CD8-positive, alpha-beta memory T cell (primary cell): Measurements from ENCODE around the gene KSR1. TPM values are rescaled to one million over a fixed set of nuclear protein-coding genes. Genes with fewer than 3 reads are reported as not detected.
A peak's percentile ranks its signal among the peaks of the same experiment; 100 is the strongest.

Experiments used
- CTCF ChIA-PET: fragments of 350-600 bp; sonication (Branson Sonifier 250); formaldehyde crosslinking; loops from one replicate; lab custom pipeline; 2021; ENCODE audit warnings: antibody characterized with exemption; lab: Charles Lee
- POLR2A ChIA-PET: fragments of 350-600 bp; sonication (Branson Sonifier 250); formaldehyde crosslinking; loops from one replicate; lab custom pipeline; 2021; ENCODE audit warnings: antibody characterized with exemption; lab: Charles Lee
- DNase-seq, 5 donors: peaks; one replicate each; pipeline versions ENCODE4 v3.0.0 to v3.0.0-alpha.2; 2020 to 2022; ENCODE audit warnings: mixed read lengths in 1 of 5
- H3K27ac ChIP-seq: one replicate; pipeline ENCODE4 v1.7.0; 2013; ENCODE audit warnings: low read depth, mild to moderate bottlenecking, low read length, moderate library complexity
- H3K27me3 ChIP-seq: 2 replicates; pipeline ENCODE4 v1.7.0; 2013; ENCODE audit warnings: low read length, mild to moderate bottlenecking; ENCODE audit not compliant: insufficient read depth, poor library complexity, severe bottlenecking
- H3K36me3 ChIP-seq: 2 replicates; pipeline ENCODE4 v1.7.0; 2013; ENCODE audit warnings: mild to moderate bottlenecking, low read length, moderate library complexity; ENCODE audit not compliant: insufficient read depth
- H3K4me1 ChIP-seq: 2 replicates; pipeline ENCODE4 v1.7.0; 2013; ENCODE audit warnings: mild to moderate bottlenecking, low read length, moderate library complexity; ENCODE audit not compliant: insufficient read depth
- H3K4me3 ChIP-seq: 2 replicates; pipeline ENCODE4 v1.7.0; 2013; ENCODE audit warnings: mild to moderate bottlenecking, low read length
- H3K9me3 ChIP-seq: 2 replicates; pipeline ENCODE4 v1.7.0; 2013; ENCODE audit warnings: mild to moderate bottlenecking, low read length
- H3K27ac Mint-ChIP-seq, 8 donors: one replicate each; pipeline ENCODE4 v1.8.0; 2020 to 2021; ENCODE audit warnings: mixed read lengths in 8 of 8, mild to moderate bottlenecking in 6 of 8, inconsistent platforms in 3 of 8, moderate library complexity in 3 of 8
- H3K27me3 Mint-ChIP-seq, 2 donors: one replicate each; pipeline ENCODE4 v1.8.0; 2020 to 2021; ENCODE audit warnings: mixed read lengths in 2 of 2, mild to moderate bottlenecking in 1 of 2, moderate library complexity in 1 of 2
- H3K36me3 Mint-ChIP-seq, 3 donors: one replicate each; pipeline ENCODE4 v1.8.0; 2020 to 2021; ENCODE audit warnings: mixed read lengths in 3 of 3, inconsistent platforms in 1 of 3, mild to moderate bottlenecking in 1 of 3
- H3K4me1 Mint-ChIP-seq, 3 donors: one replicate each; pipeline ENCODE4 v1.8.0; 2020 to 2021; ENCODE audit warnings: mixed read lengths in 3 of 3, inconsistent platforms in 1 of 3, mild to moderate bottlenecking in 1 of 3
- H3K4me3 Mint-ChIP-seq, 7 donors: one replicate each; pipeline ENCODE4 v1.8.0; 2020 to 2021; ENCODE audit warnings: mixed read lengths in 7 of 7, mild to moderate bottlenecking in 6 of 7, moderate library complexity in 4 of 7, inconsistent platforms in 2 of 7
- H3K9me3 Mint-ChIP-seq, 5 donors: one replicate each; pipeline ENCODE4 v1.8.0; 2020 to 2022; ENCODE audit warnings: mixed read lengths in 5 of 5, mild to moderate bottlenecking in 3 of 5, moderate library complexity in 2 of 5, inconsistent platforms in 1 of 5
- polyA plus RNA-seq: library from polyadenylated mRNA; unstranded; fragments of 300-500 nt; fragmentation: Illumina TruSeq; gene quantifications from one replicate; pipeline ENCODE4 v1.2.3, GENCODE V29; 2021
- total RNA-seq, 2 experiments: library from RNA; stranded (reverse); gene quantifications; one replicate each; pipeline ENCODE4 v1.2.3, GENCODE V29; 2021

Gene KSR1
- total and polyA plus RNA-seq, 3 experiments from 2014 or later = 2.9 to 26.9 (median 26.3) TPM

GRCh38 chr17:27564463-27564862 lies 108.2 kb downstream of the KSR1 start:
- Histone ChIP-seq H3K4me3 (no peak overlapping the region), H3K27ac (no peak overlapping the region), H3K9me3 (no peaks in the 10 kb centered on the region), H3K4me1 (peaks cover 7% of the 10 kb centered on the region), H3K27me3 (no peaks in the 10 kb centered on the region), H3K36me3 (no peaks in the 10 kb centered on the region)
- H3K9me3 Mint-ChIP-seq = no peaks in the 10 kb centered on the region
- no peaks in the 10 kb centered on the region for H3K27me3 Mint-ChIP-seq
- no peak overlapping the region for H3K4me3 Mint-ChIP-seq
- no peak for DNase-seq
- peaks cover 1 to 15% (median 2%) of the 10 kb centered on the region in 3 donors for H3K36me3 Mint-ChIP-seq
- H3K4me1 Mint-ChIP-seq = peaks cover 20 to 33% (median 25%) of the 10 kb centered on the region in 3 donors
- ChIA-PET POLR2A (no interaction called here), CTCF (interaction anchor here (2.5 kb wide), 1 partner anchor 36 kb away, joined by 8 read pairs; no protein-coding TSS in a partner anchor)
- peak overlapping the region in 5 of 8 donors; percentile 1 to 78 (median 38) for H3K27ac Mint-ChIP-seq

- ChIA-PET CTCF (interaction anchor here (0.7 kb wide), 1 partner anchor 10 kb away, joined by 3 read pairs; no protein-coding TSS in a partner anchor), POLR2A (no interaction called here)
- H3K36me3 Mint-ChIP-seq = peaks cover 0 to 7% (median 0%) of the 10 kb centered on the region in 3 donors
- no peaks in the 10 kb centered on the region for H3K36me3 ChIP-seq
- H3K9me3 Mint-ChIP-seq = no peaks in the 10 kb centered on the region
- no peak overlapping the region for H3K27ac ChIP-seq
- no peaks in the 10 kb centered on the region for H3K27me3 ChIP-seq
- no peaks in the 10 kb centered on the region for H3K27me3 Mint-ChIP-seq
- DNase-seq = no peak
- H3K4me3 ChIP-seq = no peak overlapping the region
- H3K4me1 Mint-ChIP-seq = peaks cover 25 to 43% (median 34%) of the 10 kb centered on the region in 3 donors
- H3K4me1 ChIP-seq = peaks cover 7% of the 10 kb centered on the region
- no peak overlapping the region for H3K4me3 Mint-ChIP-seq
- peak overlapping the region in 5 of 8 donors; percentile 17 to 74 (median 42) for H3K27ac Mint-ChIP-seq
- no peaks in the 10 kb centered on the region for H3K9me3 ChIP-seq
These were observed 109.8 kb downstream of the KSR1 start for GRCh38 chr17:27565874-27566670.

GRCh38 chr17:27566671-27567562 lies 110.7 kb downstream of the KSR1 start:
- Mint-ChIP-seq H3K27me3 (no peaks in the 10 kb centered on the region), H3K4me3 (no peak overlapping the region), H3K9me3 (no peaks in the 10 kb centered on the region), H3K36me3 (peaks cover 0 to 6% (median 0%) of the 10 kb centered on the region in 3 donors), H3K4me1 (peaks cover 27 to 43% (median 34%) of the 10 kb centered on the region in 3 donors), H3K27ac (peak overlapping the region in 6 of 8 donors; percentile 12 to 77 (median 45))
- no peaks in the 10 kb centered on the region for H3K9me3 ChIP-seq
- ChIA-PET POLR2A (no interaction called here), CTCF (interaction anchor here (0.7 kb wide), 1 partner anchor 10 kb away, joined by 3 read pairs; no protein-coding TSS in a partner anchor)
- no peak overlapping the region for H3K4me3 ChIP-seq
- H3K36me3 ChIP-seq = no peaks in the 10 kb centered on the region
- H3K4me1 ChIP-seq = peaks cover 7% of the 10 kb centered on the region
- DNase-seq = no peak
- H3K27ac ChIP-seq = no peak overlapping the region
- H3K27me3 ChIP-seq = no peaks in the 10 kb centered on the region

GRCh38 chr17:27567563-27567859 lies 111.3 kb downstream of the KSR1 start:
- no peak overlapping the region for H3K4me3 Mint-ChIP-seq
- peaks cover 24 to 46% (median 37%) of the 10 kb centered on the region in 3 donors for H3K4me1 Mint-ChIP-seq
- peak overlapping the region in 4 of 8 donors; percentile 38 to 63 (median 55) for H3K27ac Mint-ChIP-seq
- Histone ChIP-seq H3K9me3 (no peaks in the 10 kb centered on the region), H3K27me3 (no peaks in the 10 kb centered on the region), H3K27ac (no peak overlapping the region), H3K36me3 (no peaks in the 10 kb centered on the region), H3K4me1 (peaks cover 7% of the 10 kb centered on the region), H3K4me3 (no peak overlapping the region)
- H3K9me3 Mint-ChIP-seq = no peaks in the 10 kb centered on the region
- DNase-seq = peak in 1 of 5 donors; percentile 43
- ChIA-PET POLR2A (no interaction called here), CTCF (no interaction called here)
- peaks cover 0 to 4% (median 0%) of the 10 kb centered on the region in 3 donors for H3K36me3 Mint-ChIP-seq
- no peaks in the 10 kb centered on the region for H3K27me3 Mint-ChIP-seq

- peak in 1 of 5 donors; percentile 30 for DNase-seq
- H3K36me3 ChIP-seq = no peaks in the 10 kb centered on the region
- H3K27me3 ChIP-seq = no peaks in the 10 kb centered on the region
- H3K4me3 ChIP-seq = no peak overlapping the region
- peaks cover 7% of the 10 kb centered on the region for H3K4me1 ChIP-seq
- no peaks in the 10 kb centered on the region for H3K9me3 ChIP-seq
- Mint-ChIP-seq H3K27ac (peak overlapping the region in 5 of 8 donors; percentile 23 to 89 (median 86)), H3K4me3 (no peak overlapping the region), H3K9me3 (no peaks in the 10 kb centered on the region), H3K36me3 (peaks cover 0 to 4% (median 0%) of the 10 kb centered on the region in 3 donors), H3K27me3 (no peaks in the 10 kb centered on the region), H3K4me1 (peaks cover 22 to 46% (median 35%) of the 10 kb centered on the region in 3 donors)
- no peak overlapping the region for H3K27ac ChIP-seq
- ChIA-PET CTCF (no interaction called here), POLR2A (no interaction called here)
These were observed 112.0 kb downstream of the KSR1 start for GRCh38 chr17:27568216-27568615.

- ChIA-PET CTCF (interaction anchor here (1.1 kb wide), 1 partner anchor 112 kb away, joined by 3 read pairs; the partner anchor contains the start of gene KSR1), POLR2A (no interaction called here)
- no peak overlapping the region for H3K4me3 ChIP-seq
- H3K4me1 ChIP-seq = peaks cover 7% of the 10 kb centered on the region
- H3K27me3 ChIP-seq = no peaks in the 10 kb centered on the region
- Mint-ChIP-seq H3K36me3 (peaks cover 0 to 4% (median 0%) of the 10 kb centered on the region in 3 donors), H3K27me3 (no peaks in the 10 kb centered on the region), H3K27ac (peak overlapping the region in 7 of 8 donors; percentile 74 to 90 (median 87)), H3K9me3 (no peaks in the 10 kb centered on the region), H3K4me3 (no peak overlapping the region), H3K4me1 (peaks cover 20 to 43% (median 30%) of the 10 kb centered on the region in 3 donors)
- no peak overlapping the region for H3K27ac ChIP-seq
- peak in 1 of 5 donors; percentile 4 for DNase-seq
- no peaks in the 10 kb centered on the region for H3K9me3 ChIP-seq
- H3K36me3 ChIP-seq = no peaks in the 10 kb centered on the region
These were observed 112.6 kb downstream of the KSR1 start for GRCh38 chr17:27568811-27569210.

- POLR2A ChIA-PET = no interaction called here
- H3K36me3 Mint-ChIP-seq = peaks cover 0 to 4% (median 0%) of the 10 kb centered on the region in 3 donors
- peak in 4 of 5 donors; percentile 56 to 77 (median 65) for DNase-seq
These were observed 113.0 kb downstream of the KSR1 start for GRCh38 chr17:27569257-27569722.

More at GRCh38 chr17:27569257-27569722, 113.0 kb downstream of the KSR1 start:
- H3K27ac ChIP-seq = peak overlapping the region; percentile 28
- peaks cover 7% of the 10 kb centered on the region for H3K4me1 ChIP-seq
- H3K4me3 Mint-ChIP-seq = peak overlapping the region in 2 of 7 donors; percentile 16 to 20
- H3K36me3 ChIP-seq = no peaks in the 10 kb centered on the region
- CTCF ChIA-PET = interaction anchor here (1.1 kb wide), 2 partner anchors 9 to 112 kb away, joined by 3 to 4 read pairs; partner anchors contain the start of gene KSR1
- peak overlapping the region; percentile 48 to 90 (median 86) for H3K27ac Mint-ChIP-seq
- H3K9me3 Mint-ChIP-seq = no peaks in the 10 kb centered on the region
- no peaks in the 10 kb centered on the region for H3K27me3 Mint-ChIP-seq
- H3K4me1 Mint-ChIP-seq = peaks cover 22 to 45% (median 28%) of the 10 kb centered on the region in 3 donors
- no peaks in the 10 kb centered on the region for H3K27me3 ChIP-seq
- no peaks in the 10 kb centered on the region for H3K9me3 ChIP-seq
- H3K4me3 ChIP-seq = no peak overlapping the region
